Hematopoietic multipotent progenitor cell treated with erythropoietin and hydrocortisone succinate and interleukin-3 and kit ligand, for 6 days (in vitro differentiated cells): ENCODE measurements around the gene TTC23.
A peak's percentile ranks its signal among the peaks of the same experiment; 100 is the strongest.
"Not testable (repeated sequence)": the region's sequence is repeated elsewhere in the genome, so short reads cannot be mapped to it uniquely, and the experiment has no call there.

Source experiments
- DNase-seq: peaks from one replicate; pipeline ENCODE4 v3.0.0-alpha.2; 2015

The TTC23 gene

GRCh38 chr15:99117563-99118257 is 131.7 kb downstream of the TTC23 start:
- DNase-seq: no peak

GRCh38 chr15:99117111-99117510 is 132.3 kb downstream of the TTC23 start:
- DNase-seq: no peak

DNA sequence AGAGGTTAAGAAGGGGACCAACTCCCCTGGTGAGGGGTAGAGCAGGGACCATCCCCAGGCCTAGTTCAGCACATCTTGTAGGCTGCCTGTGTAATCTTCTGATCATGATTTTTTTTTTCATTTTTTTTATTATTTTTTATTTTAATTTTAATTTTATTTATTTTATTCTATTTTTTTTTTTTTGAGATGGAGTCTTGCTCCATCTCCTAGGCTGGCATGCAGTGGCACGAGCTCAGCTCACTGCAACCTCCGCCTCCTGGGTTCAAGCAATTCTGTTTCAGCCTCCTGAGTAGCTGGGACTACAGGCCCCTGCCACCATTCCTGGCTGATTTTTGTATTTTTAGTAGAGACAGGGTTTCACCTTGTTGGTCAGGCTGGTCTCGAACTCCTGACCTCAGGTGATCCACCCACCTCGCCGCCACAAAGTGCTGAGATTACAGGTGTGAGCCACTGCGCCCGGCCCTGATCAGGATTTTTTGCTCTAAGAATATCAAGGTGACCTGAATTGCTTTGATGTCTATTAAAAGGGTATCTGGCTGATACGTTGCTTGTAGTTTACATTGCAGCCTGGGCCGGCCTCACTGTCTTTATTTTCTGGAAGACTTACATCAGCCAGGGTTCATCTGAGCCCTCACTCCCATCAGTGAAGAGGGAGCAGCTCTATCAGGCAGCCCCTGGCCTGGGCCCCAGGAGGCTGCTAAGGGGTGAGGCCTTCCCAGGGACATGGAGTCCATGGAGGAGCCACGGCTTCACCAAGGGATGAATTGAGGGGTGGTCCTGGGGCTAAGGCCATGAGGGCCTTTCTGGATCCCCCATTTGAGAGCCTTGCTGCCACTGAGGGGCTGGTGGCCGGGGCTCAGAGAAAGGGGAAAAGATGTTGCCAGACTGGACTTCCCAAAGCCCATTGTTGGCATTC is 133.8 kb downstream of the TTC23 start:
- DNase-seq: no peak

GRCh38 chr15:99114511-99115299 is 134.7 kb downstream of the TTC23 start:
- DNase-seq: no peak

GRCh38 chr15:99113547-99114271 is 135.7 kb downstream of the TTC23 start:
- DNase-seq: no peak

GRCh38 chr15:99111641-99112040 is 137.7 kb downstream of the TTC23 start:
- DNase-seq: not testable (repeated sequence)

- no peak for DNase-seq
Observed at GRCh38 chr15:99110581-99111320, 138.6 kb downstream of the TTC23 start.

DNA sequence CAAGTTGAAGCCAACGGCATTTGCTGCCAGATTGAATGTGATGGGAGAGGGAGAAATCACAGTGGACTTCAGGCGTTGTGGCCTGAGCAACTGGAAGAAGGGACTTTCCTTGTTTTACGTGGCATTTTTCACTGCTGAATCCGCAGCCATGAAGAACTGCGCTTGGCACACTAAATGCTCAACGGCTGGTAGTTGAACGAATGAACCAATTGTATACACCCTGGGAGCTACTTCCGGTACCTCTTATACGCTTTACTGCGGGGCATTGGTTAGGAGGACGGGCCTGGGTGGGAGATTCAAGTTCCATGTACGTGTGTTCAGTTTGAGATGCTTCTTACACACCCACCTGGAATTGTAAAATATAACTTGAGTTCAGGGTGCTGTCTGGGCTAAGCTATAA is 139.3 kb downstream of the TTC23 start:
- no peak for DNase-seq

DNA sequence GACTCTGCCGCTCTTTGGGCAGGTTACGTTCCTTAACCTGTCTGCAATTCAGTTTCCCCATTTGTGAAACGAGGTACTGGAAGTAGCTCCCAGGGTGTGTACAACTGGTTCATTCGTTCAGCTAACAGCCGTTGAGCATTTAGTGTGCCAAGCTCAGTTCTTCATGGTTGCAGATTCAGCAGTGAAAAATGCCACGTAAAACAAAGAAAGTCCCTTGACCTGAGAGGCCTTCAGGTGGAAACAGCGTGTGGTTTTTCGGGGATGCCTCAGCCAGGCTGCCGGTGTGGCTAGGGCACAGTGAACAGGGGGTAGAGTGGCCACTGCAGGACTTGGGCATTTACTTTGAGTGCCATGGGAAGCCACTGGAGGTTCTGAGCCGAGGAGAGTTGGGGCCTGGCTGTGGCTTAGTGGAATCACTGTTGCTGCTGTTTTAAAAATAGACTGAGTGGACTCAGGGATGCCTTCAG is 139.8 kb downstream of the TTC23 start:
- no peak for DNase-seq

DNA sequence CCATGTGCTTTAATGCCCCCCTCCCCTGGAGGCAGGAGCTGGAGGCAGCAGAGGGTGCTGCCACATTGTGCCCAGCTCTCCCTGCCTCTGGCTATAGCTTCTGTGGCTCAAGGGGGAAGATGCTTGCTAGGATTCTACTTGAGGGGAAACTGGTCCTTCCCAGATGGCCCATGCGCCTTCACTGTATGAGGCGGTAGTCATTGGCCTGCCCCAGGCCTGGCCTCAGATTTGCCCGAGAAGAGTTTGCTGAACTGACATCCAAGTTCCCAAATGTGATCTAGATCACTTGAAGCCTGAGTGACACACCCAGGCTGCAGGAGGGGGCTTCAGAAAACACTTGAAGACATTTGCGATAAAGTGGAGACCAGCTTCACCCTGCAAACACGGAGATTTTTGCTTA is 140.4 kb downstream of the TTC23 start:
- DNase-seq: no peak

DNA sequence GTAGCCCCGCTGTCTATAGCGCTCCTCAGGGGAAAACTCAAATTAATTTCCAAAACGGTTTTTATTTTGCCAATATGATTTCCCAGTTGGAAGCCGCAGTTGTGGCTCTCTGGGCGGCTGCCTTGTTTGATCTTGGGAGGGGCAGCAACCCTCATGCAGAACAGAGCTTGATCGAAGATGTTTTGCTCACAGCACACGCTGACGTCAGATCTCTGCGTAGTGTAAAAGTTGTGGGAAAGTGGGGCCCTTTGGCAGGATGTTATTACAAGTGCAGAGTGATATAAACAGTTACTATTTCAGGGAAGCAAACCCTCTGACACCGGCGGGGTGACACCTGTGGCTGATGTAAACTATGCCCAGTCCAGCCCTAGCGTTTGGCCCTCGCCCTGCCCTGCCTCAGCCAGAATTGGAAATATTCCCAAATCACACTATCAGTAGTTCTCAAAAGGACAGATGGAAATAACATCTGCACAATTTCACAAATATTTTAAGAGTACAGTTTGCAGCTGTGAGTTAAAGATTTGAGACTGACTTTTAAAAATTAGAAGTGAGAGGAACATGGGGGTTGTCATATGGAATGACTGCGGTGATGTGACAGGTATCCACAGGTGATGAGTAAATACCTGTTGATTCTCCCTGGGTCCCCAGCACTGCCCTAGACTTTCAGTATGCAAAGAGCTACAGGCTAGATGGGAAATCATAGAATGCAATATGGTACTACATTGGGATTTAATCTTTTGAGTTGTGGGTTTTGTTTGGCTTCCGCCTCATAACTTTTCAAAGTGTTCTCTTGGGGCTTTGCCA is 142.8 kb downstream of the TTC23 start:
- no peak for DNase-seq

DNA sequence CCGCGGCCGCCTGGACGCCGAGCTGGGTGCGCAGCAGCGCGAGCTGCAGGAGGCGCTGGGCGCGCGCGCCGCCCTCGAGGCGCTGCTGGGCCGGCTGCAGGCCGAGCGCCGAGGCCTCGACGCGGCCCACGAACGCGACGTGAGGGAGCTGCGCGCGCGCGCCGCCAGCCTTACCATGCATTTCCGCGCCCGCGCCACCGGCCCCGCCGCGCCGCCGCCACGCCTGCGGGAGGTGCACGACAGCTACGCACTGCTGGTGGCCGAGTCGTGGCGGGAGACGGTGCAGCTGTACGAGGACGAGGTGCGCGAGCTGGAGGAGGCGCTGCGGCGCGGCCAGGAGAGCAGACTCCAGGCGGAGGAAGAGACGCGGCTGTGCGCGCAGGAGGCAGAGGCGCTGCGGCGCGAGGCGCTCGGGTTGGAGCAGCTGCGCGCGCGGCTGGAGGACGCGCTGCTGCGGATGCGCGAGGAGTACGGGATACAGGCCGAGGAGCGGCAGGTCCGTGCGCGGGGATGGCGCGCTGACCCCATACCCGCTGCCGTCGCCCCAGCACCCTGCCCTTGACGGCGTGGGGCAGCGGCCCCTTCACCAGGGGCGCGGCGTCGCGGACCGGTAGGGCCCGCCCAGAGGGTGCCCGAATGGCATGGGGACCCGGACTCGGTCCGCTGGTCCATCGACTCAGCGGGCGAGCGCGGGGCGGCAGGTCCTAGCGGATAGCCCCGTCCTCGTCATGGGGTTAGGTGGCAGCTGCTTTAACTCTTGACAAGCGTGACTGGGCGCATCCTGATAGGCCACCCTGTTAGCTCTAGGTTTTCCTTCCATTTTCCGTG is 143.7 kb downstream of the TTC23 start:
- DNase-seq: peak; percentile 66

DNA sequence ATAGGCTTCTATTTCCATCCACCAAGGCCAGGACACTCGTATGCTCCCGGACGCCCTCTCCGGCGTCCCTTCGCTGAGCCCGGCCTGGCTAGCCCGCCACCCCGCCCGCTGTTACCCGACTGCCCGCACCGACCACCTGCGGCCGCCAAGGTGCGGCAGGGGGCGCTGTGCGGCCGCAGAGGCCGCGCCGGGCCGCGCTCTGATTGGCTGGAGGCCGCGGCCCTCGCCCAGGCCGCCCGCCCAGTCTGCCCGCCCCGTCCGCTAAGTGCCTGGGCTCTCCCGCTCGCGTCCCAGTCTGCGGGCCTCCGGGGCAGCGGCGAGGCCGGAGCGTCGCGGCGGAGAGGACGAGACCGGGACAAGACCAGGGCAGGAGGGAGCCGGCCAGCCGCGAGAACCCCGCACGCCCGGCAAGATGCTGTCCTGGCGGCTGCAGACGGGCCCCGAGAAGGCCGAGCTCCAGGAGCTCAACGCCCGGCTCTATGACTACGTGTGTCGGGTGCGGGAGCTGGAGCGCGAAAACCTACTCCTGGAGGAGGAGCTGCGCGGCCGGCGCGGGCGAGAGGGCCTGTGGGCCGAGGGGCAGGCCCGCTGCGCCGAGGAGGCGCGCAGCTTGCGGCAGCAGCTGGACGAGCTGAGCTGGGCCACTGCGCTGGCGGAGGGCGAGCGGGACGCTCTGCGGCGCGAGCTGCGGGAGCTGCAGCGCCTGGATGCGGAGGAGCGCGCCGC is 144.4 kb downstream of the TTC23 start, which contains the start of gene SYNM:
Gene SYNM (plus strand): TSS at position 293 of the 726 bp plus-strand sequence. CDS start 120 bp downstream, at position 413.
- DNase-seq: peak; percentile 71

DNA sequence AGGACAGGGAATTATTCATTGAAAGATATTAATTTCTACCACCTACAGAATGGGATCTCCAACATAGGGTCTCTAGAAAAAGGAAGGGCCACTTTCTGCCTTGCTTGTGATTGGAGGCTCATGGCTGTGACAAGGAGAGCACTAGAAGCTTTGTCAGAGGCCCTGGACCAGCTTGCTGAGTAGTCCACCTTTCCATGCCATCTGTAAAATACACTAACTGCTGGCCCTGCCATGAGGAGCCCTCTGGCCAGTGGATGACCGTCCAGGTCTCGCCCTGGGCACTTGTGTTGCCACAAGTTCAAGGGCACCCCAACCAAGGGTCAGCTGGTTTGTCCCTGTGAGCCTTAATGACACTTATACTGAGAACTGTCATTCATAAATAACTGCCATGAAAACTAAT is 146.1 kb downstream of the TTC23 start:
- no peak for DNase-seq

GRCh38 chr15:99102332-99103235 is 146.8 kb downstream of the TTC23 start:
- DNase-seq: no peak

GRCh38 chr15:99101501-99101900 is 147.9 kb downstream of the TTC23 start:
- no peak for DNase-seq

GRCh38 chr15:99100245-99101173 is 148.9 kb downstream of the TTC23 start:
- DNase-seq: peak; percentile 77
